NCI-H1436 (cell line): ENCODE data around the gene SAMD9.
"Not testable (repeated sequence)": the region's sequence is repeated elsewhere in the genome, so short reads cannot be mapped to it uniquely, and the experiment has no call there.

Experiments used
- DNase-seq: peaks from one replicate; lab custom pipeline; 2025; lab: John Stamatoyannopoulos, UW

SAMD9 gene

GRCh38 chr7:93120592-93121549 lies 3.1 kb upstream of the SAMD9 start:
- DNase-seq: no peak

DNA sequence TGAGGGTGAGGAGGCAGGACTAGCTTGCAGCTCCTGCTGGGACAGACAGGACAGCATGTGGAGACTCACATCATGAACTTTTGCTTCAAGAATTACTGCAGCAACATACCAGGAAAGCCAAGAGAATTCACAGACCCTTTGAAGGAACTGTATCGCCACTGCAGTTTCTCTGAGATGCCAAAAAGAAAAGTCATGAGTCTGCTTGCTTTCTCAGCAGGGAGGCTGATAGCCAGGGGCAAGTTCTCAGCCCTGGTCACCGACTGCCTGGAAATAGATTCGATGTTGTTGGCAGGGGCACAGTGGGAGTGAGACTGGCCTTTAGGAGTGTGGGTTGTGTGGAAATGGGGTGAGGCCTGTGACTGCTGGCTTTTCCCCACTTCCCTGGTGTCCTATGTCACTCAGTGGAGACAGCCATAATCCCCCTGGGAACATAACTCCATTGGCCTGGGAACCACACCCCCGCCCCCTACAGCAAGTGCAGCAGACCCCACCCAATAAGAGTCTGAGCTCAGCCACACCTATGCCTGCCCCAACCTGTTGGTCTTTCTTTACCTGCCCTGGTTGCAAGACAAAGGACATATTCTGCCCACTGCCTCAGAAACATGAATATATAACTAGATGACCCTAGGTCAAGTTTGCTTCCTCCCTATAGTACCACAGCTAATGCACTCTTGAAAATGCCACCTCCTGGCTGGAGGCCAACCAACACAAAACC lies 1.6 kb upstream of the SAMD9 start:
- DNase-seq: no peak

- DNase-seq: no peak
Observed at GRCh38 chr7:93117327-93117726, 452 bp downstream of the SAMD9 start.

DNA sequence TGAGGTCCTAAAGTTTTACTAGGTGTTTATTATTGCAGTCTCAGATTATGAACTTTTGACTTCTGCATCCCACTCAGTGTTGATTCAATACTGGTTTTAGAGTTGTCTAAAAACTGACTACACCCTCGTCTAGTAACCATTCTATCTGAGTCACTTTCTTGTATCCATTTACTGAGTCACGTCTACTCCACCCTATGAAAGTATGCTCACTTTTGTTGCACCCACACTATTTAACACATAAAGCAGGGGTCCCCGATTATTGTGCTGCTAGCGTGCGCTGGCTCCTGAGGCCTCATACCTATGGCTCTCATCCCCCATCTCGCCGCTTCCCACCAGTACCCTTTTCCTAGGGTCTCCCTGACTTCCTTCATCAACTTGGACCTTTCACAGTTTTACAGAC lies 2.0 kb downstream of the SAMD9 start:
- no peak for DNase-seq

DNA sequence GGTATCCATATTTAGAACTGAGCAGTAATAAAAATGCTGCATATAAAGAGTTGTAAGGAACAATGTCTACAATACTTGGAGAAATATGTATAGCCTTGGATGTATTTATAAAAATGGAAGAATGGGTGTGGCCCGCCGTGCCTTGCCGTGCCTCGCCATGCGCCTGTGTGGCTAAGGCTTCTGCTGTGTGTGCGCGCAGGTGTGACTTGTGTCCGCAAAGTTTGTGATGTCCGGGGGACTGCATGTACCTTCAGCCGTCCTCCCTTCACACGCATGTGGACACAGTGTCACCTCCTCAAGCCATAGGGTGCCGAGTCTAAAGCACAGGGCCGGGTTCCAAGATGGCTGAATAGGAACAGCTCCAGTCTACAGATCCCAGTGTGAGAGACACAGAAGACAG lies 9.8 kb downstream of the SAMD9 start:
- DNase-seq: no peak

- DNase-seq: no peak
Observed at GRCh38 chr7:93097388-93097787, 20.4 kb downstream of the SAMD9 start.

DNA sequence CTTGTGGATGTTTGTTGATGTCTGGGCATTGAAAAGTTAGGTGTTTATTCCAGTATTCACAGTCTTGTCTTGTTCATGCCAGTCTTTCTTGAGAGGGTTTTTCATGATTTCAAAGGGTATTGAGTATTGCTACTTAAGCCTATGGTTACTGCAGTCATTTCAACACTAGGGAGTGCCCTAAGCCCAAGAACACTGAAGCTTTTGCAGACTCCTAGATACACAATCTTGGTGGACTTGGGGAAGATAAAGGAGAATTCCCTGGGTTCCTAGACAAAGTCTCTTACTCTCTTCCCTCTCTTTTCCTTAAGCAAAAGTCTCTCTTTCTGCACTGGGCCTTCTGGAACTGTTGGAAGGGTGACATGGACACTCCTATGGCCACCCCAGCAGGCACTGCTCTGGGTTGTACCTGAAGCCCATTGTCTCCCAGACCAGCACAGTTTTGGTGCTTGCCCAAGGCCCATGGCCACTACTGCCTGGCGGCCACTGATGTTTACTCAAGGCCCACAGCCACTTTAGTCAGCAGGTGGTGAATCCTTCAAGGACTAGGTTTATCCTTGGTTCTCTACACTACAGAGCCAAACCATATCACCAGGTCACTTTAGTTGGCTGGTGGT lies 24.9 kb downstream of the SAMD9 start:
- DNase-seq: no peak

GRCh38 chr7:93073357-93073756 lies 44.4 kb downstream of the SAMD9 start:
- DNase-seq: not testable (repeated sequence)

DNA sequence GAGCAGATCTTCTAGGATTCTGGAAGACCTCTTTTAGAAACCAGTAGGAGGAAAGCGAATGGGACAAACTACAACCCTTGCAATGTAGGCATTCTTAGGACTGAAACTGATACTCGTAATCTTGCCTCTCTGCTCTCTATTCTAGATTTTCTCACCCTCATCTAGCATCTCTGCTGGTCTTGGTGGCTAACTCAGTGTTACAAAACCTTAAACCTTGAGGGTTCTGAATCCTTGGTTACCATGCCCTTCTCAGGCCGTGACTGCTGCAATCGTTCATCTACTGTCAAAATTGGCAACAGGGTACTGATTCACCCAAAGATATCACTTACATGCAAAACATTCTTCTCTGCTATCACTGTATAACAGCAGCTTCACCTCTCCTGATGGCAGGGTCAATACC lies 55.2 kb downstream of the SAMD9 start:
- DNase-seq: no peak

GRCh38 chr7:93060865-93061264 lies 56.9 kb downstream of the SAMD9 start:
- no peak for DNase-seq

DNA sequence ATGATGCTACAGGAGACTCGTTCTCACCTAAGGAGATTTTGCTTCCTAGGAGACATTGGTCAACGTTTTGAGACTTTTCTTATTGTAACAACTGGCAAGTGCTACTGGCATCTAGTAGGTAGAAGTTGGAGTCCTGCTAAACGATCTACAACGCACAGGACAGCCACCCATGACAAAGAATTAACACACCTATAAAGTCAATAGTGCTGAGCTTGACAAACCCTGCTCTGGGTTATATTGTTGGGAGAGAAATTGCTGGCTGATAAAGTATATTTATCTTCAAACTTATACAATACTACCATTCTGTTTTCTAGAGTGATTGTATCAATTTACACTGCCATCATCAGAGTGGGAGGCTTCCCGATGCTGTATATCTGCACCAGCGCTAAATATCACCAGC lies 57.8 kb downstream of the SAMD9 start:
- no peak for DNase-seq

DNA sequence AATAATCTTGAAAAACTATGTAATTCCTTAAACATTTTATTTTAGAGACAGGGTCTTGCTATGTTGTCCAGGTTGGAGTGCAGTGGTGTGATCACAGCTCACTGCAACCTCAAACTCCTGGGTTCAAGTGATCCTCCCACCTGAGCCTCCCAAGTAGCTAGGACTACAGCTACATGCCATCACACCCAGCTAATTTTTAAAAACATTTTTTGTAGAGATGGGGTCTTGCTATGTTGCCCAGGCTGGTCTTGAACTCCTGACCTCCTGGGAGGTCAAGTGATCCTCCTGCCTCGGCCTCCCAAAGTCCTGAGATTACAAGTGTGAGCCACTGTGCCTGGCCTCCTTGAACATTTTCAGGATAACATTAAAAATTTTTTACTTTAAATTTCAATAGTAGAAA lies 61.2 kb downstream of the SAMD9 start:
- not testable (repeated sequence) for DNase-seq

- DNase-seq: peak; percentile 45
Observed at GRCh38 chr7:93055543-93056107, 62.2 kb downstream of the SAMD9 start.

DNA sequence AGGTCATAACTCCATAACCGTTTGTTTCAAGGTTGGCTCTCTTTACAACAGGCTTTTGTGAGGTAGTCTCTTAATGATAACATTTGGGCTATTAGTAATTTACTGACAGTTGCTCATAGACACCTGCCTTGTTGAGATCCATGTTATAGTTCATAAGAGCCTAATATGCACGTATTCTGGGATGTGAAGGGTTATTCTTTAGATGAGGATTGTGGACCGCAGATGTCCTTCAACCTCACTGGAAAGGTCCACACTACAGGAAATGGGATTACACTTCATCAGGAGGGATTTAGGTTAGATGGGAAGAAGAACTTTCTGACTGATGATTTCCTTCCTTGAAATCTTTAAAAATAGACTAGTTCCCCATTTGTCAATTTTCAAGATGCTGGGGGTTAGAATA lies 62.8 kb downstream of the SAMD9 start:
- DNase-seq: no peak

DNA sequence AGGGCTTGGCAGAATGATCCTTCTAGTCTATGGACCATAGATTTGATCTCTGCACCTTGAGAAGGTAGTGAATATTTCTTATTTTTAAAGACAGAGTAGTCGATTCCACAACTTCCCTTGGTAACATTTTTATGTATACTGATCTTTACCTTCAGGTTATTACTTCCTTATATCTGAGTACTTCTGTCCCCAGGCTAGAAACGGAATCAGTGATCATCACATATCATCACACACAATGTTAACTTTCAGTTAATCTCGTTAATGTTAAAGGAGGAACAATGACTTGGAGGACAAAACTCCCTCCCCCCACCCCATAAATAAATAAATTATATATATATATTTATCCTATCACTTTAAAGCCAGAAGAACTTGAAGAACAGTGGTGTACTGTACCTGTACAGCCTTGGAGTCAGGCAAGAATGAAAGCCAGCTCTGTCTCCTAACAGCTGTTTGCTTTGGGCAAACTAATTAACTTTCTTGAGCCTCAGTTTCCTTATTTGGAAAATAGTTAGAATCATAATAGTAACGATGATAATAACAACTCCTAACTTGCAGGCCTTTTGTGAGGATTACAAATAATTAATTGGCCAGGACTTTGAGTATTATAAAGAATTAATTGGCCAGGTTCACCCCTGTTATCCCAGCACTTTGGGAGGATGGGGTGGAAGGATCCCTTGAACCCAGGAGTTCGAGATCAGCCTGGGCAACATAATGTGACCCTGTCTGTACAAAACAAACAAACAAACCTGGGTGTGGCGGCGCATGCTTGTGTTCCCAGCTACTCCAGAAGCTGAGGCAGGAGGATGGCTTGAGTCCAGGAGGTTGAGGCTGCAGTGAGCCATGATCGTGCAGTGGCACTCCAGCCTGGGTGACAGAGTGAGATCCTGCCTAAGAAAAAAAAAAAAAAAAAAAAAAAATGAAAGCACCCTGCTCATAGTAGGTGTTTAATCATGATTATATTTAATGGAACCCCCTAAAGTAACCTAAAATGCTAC lies 63.5 kb downstream of the SAMD9 start:
- DNase-seq: no peak

DNA sequence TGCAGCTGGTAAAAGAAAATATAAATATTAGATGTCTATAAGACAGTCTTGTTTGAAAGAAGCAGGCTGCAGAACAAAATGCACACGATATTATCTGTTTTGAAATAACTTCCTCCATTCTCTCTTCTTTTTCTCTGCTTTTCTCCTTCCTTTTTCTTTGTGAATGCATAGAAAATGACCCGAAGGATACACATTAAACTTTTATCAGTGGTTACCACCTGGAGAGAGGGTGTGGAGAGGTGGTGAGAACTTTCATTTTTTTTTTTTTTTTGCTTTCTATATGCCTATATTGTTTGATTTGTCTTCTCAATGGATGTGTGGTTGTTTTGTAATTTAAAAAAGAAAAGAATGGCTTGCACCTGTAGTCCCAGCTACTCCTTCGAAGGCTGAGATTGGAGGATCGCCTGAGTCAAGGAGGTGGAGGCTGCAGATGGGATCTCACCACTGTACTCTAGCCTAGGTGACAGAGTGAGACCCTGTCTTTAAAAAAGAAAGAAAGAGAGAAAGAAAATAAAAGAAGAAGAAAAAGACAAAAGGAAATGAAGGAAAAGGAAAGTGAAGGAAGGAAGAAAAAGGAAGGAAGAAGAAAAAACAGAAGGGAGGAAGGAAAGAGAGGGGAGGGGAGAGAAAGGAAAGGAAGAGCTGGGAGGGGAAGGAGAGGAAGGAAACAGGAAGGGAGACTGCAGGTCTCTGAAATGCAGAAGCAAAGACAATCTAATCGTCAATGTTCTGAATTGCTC lies 64.4 kb downstream of the SAMD9 start:
- no peak for DNase-seq

GRCh38 chr7:93051660-93052059 lies 66.1 kb downstream of the SAMD9 start:
- no peak for DNase-seq
